Liver (tissue), 9 donors: ENCODE data around the gene TNK1. TPM values are rescaled to one million over a fixed set of nuclear protein-coding genes. Genes with fewer than 3 reads are reported as not detected.

Experiments
- DNase-seq: peaks from one replicate; pipeline ENCODE4 v3.0.0-alpha.2; 2017; ENCODE audit warnings: low spot score
- H3K27ac ChIP-seq, 2 donors: one replicate each; pipeline ENCODE4 v1.7.0; 2013; ENCODE audit warnings: inconsistent platforms in 2 of 2, low read length in 2 of 2, control low read depth in 1 of 2, low read depth in 1 of 2, mild to moderate bottlenecking in 1 of 2
- H3K27me3 ChIP-seq, 4 donors: one replicate each; pipeline versions ENCODE4 v1.6.1 to v1.7.0; 2013; ENCODE audit warnings: low read length in 3 of 4, inconsistent platforms in 1 of 4, mild to moderate bottlenecking in 1 of 4, moderate library complexity in 1 of 4; ENCODE audit not compliant: control insufficient read depth in 4 of 4, insufficient read depth in 4 of 4
- H3K36me3 ChIP-seq, 4 donors: one replicate each; pipeline versions ENCODE4 v1.6.1 to v1.7.0; 2013; ENCODE audit warnings: low read length in 3 of 4, mild to moderate bottlenecking in 3 of 4, low read depth in 1 of 4, moderate library complexity in 1 of 4; ENCODE audit not compliant: control insufficient read depth in 4 of 4, insufficient read depth in 3 of 4
- H3K4me1 ChIP-seq, 4 donors: one replicate each; pipeline versions ENCODE4 v1.6.1 to v1.7.0; 2013; ENCODE audit warnings: low read length in 3 of 4, mild to moderate bottlenecking in 3 of 4, moderate library complexity in 1 of 4; ENCODE audit not compliant: control insufficient read depth in 4 of 4, insufficient read depth in 4 of 4
- H3K4me3 ChIP-seq, 3 donors: one replicate each; pipeline versions ENCODE4 v1.6.1 to v1.7.0; 2013; ENCODE audit warnings: low read length in 3 of 3, control low read depth in 1 of 3, low read depth in 1 of 3, mild to moderate bottlenecking in 1 of 3
- H3K9ac ChIP-seq, 2 donors: one replicate each; pipeline ENCODE4 v1.7.0; 2013; ENCODE audit warnings: low read length in 2 of 2, mild to moderate bottlenecking in 2 of 2, moderate library complexity in 2 of 2, control low read depth in 1 of 2, low read depth in 1 of 2
- H3K9me3 ChIP-seq, 4 donors: one replicate each; pipeline versions ENCODE4 v1.6.1 to v1.7.0; 2013; ENCODE audit warnings: low read length in 3 of 4; ENCODE audit not compliant: control insufficient read depth in 4 of 4
- EGR1 ChIP-seq, 2 donors: IDR thresholded peaks; 2 replicates each; pipeline ENCODE4 v1.6.1; 2016 to 2018; ENCODE audit warnings: antibody characterized with exemption in 2 of 2, low read depth in 2 of 2
- FOXA1 ChIP-seq: IDR thresholded peaks from 2 replicates; pipeline ENCODE4 v1.6.1; 2016; ENCODE audit warnings: antibody characterized with exemption
- FOXA2 ChIP-seq: IDR thresholded peaks from 2 replicates; pipeline ENCODE4 v1.6.1; 2016; ENCODE audit warnings: antibody characterized with exemption
- GABPA ChIP-seq, 2 donors: IDR thresholded peaks in 1 of 2; conservative IDR thresholded peaks in 1 of 2; 2 replicates each; pipeline ENCODE4 v1.6.1; 2016; ENCODE audit warnings: antibody characterized with exemption in 2 of 2, mild to moderate bottlenecking in 1 of 2, moderate library complexity in 1 of 2
- HNF4A ChIP-seq, 2 donors: conservative IDR thresholded peaks; 2 replicates each; pipeline ENCODE4 v1.6.1; 2016; ENCODE audit warnings: antibody characterized with exemption in 2 of 2, mild to moderate bottlenecking in 2 of 2
- HNF4G ChIP-seq: IDR thresholded peaks from 2 replicates; pipeline ENCODE4 v1.6.1; 2016; ENCODE audit warnings: antibody characterized with exemption
- JUND ChIP-seq, 2 donors: IDR thresholded peaks; 2 replicates each; pipeline ENCODE4 v1.6.1; 2016; ENCODE audit warnings: antibody characterized with exemption in 2 of 2
- RAD21 ChIP-seq, 2 donors: IDR thresholded peaks; 2 replicates each; pipeline ENCODE4 v1.6.1; 2016; ENCODE audit warnings: antibody characterized with exemption in 2 of 2, mild to moderate bottlenecking in 2 of 2
- RXRA ChIP-seq, 2 donors: IDR thresholded peaks; 2 replicates each; pipeline ENCODE4 v1.6.1; 2017 to 2018; ENCODE audit warnings: antibody characterized with exemption in 2 of 2, mild to moderate bottlenecking in 1 of 2
- SP1 ChIP-seq: IDR thresholded peaks from 2 replicates; pipeline ENCODE4 v1.6.1; 2018; ENCODE audit warnings: antibody characterized with exemption, mild to moderate bottlenecking
- TAF1 ChIP-seq: conservative IDR thresholded peaks from 2 replicates; pipeline ENCODE4 v1.6.1; 2016; ENCODE audit warnings: antibody characterized with exemption, mild to moderate bottlenecking
- YY1 ChIP-seq: IDR thresholded peaks from 2 replicates; pipeline ENCODE4 v1.6.1; 2016; ENCODE audit warnings: antibody characterized with exemption, mild to moderate bottlenecking
- WGBS: extraction: QIAGEN DNeasy Blood & Tissue Kit; methylation state at CpG from one replicate; pipeline ENCODE4 v1.1.7; 2013; 5-methylcytosine and 5-hydroxymethylcytosine counted together
- polyA plus RNA-seq, 2 donors: library from polyadenylated mRNA; stranded (reverse) in 1 of 2; unstranded in 1 of 2; fragments of 200-250 nt in 1 of 2; fragments of >200 nt in 1 of 2; fragmentation: Nextera tagmentation in 1 of 2; extraction: Ambion mirVana in 1 of 2; gene quantifications; one replicate each; pipeline versions ENCODE4 v1.2.1 to v1.2.3, GENCODE V29; 2013 to 2015
- total RNA-seq, 2 donors: library from RNA; depleted of rRNA; stranded (reverse); fragments of >200 nt; gene quantifications; one replicate each; pipeline ENCODE4 v1.2.3, GENCODE V29; 2014
- TF ChIP-seq, protein P1 (sequence below): IDR thresholded peaks from 2 replicates; pipeline ENCODE4 v1.6.1; 2016; ENCODE audit warnings: antibody characterized with exemption
- TF ChIP-seq, protein P2 (sequence below): fragments of 150-350 bp; IDR thresholded peaks from 2 replicates; pipeline ENCODE4 v1.5.1; 2017; ENCODE audit warnings: improper control_type of control experiment, low read depth, low read length; ENCODE audit not compliant: missing input control
- TF ChIP-seq, protein P3 (sequence below): IDR thresholded peaks from 2 replicates; pipeline ENCODE4 v1.6.1; 2016; ENCODE audit warnings: antibody characterized with exemption
- donor health status: healthy.
- donor health status: healthy.
- donor health status: healthy.
- donor health status: healthy.
- donor health status: healthy.

Gene TNK1
- total and polyA plus RNA-seq, 4 donors, result 0.05 to 3.5 (median 2.5) TPM

DNA sequence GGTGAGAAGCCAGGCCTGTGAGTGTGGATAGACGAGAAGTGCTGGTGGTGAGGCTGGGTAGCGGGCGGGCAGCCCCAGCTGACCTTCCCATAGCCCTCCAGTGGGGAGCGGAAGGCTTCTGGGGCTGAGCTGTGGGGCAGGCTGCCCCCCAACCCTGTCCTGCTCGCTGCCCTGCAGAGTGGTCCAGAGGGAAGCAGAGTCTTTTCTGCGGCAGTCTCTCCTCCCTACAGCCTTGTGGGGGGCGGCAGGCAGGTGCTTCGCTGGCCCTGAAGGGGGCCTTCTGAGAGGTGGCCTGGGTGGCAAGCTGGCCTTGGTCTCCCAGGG, 30.5 kb downstream of the TNK1 start:
- H3K27me3 ChIP-seq, result no peaks in the 10 kb centered on the region
- no peak for TF ChIP-seq FOXA2
- no peak for TF ChIP-seq JUND (IDR thresholded peaks at IDR 0.05)
- TF ChIP-seq, protein P1, sequence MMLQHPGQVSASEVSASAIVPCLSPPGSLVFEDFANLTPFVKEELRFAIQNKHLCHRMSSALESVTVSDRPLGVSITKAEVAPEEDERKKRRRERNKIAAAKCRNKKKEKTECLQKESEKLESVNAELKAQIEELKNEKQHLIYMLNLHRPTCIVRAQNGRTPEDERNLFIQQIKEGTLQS, result no peak
- WGBS, result 94% methylated on average over 8 of the region's 8 CpGs
- H3K27ac ChIP-seq, result no peak overlapping the region
- no peak overlapping the region for H3K4me3 ChIP-seq
- H3K4me1 ChIP-seq, result no peaks in the 10 kb centered on the region
- H3K9ac ChIP-seq, result no peak overlapping the region
- H3K36me3 ChIP-seq, result no peaks in the 10 kb centered on the region
- no peaks in the 10 kb centered on the region for H3K9me3 ChIP-seq
- DNase-seq, result no peak

DNA sequence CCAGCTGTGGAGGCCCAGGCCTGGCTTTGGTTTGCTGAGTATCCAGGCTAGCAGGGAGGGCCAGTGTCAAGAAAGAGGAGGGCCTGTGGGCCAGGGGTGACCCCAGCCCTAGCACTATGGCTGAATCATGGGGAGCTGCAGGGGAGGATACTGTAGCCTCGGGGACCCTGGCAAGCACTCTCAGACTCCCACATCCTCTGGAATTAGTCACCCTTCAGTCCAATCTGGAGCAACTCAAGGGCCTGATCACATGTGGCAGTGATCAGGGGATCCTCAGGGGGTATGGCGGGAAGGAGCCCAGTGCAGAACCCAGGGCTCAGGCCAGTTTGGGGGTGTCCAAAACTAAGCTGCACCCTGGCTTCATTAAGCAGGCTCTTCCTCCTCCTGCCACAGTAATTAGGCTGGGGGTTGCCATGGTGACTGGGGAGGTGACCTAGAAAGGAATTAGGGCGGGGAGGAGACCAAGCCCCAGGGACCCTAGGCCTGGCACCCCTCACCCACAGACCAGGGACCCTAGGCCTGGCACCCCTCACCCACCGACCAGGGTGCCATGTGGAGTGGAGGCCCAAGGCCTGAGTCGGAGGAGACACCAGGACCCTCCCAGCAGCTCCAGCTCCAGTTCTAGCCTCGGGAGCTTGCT, 32.6 kb downstream of the TNK1 start:
- no peak for DNase-seq
- Histone ChIP-seq H3K9me3 (no peaks in the 10 kb centered on the region), H3K27ac (no peak overlapping the region), H3K9ac (no peak overlapping the region), H3K4me3 (no peak overlapping the region), H3K27me3 (no peaks in the 10 kb centered on the region), H3K4me1 (no peaks in the 10 kb centered on the region), H3K36me3 (no peaks in the 10 kb centered on the region)
- WGBS, result 89% methylated on average over 6 of the region's 6 CpGs
- no peak for TF ChIP-seq GABPA (IDR thresholded peaks at IDR 0.05 in 1 of 2, conservative IDR thresholded peaks at IDR 0.05 in 1 of 2)
- TF ChIP-seq, protein P2, sequence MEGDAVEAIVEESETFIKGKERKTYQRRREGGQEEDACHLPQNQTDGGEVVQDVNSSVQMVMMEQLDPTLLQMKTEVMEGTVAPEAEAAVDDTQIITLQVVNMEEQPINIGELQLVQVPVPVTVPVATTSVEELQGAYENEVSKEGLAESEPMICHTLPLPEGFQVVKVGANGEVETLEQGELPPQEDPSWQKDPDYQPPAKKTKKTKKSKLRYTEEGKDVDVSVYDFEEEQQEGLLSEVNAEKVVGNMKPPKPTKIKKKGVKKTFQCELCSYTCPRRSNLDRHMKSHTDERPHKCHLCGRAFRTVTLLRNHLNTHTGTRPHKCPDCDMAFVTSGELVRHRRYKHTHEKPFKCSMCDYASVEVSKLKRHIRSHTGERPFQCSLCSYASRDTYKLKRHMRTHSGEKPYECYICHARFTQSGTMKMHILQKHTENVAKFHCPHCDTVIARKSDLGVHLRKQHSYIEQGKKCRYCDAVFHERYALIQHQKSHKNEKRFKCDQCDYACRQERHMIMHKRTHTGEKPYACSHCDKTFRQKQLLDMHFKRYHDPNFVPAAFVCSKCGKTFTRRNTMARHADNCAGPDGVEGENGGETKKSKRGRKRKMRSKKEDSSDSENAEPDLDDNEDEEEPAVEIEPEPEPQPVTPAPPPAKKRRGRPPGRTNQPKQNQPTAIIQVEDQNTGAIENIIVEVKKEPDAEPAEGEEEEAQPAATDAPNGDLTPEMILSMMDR, result no peak
- TF ChIP-seq FOXA1, result no peak
- TF ChIP-seq TAF1, result no peak
- TF ChIP-seq HNF4A (conservative IDR thresholded peaks at IDR 0.05), result no peak
- TF ChIP-seq, protein P3, sequence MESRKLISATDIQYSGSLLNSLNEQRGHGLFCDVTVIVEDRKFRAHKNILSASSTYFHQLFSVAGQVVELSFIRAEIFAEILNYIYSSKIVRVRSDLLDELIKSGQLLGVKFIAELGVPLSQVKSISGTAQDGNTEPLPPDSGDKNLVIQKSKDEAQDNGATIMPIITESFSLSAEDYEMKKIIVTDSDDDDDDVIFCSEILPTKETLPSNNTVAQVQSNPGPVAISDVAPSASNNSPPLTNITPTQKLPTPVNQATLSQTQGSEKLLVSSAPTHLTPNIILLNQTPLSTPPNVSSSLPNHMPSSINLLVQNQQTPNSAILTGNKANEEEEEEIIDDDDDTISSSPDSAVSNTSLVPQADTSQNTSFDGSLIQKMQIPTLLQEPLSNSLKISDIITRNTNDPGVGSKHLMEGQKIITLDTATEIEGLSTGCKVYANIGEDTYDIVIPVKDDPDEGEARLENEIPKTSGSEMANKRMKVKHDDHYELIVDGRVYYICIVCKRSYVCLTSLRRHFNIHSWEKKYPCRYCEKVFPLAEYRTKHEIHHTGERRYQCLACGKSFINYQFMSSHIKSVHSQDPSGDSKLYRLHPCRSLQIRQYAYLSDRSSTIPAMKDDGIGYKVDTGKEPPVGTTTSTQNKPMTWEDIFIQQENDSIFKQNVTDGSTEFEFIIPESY, result no peak
- TF ChIP-seq EGR1 (IDR thresholded peaks at IDR 0.05; ENCODE audit: low read depth in 2 of 2), result no peak
- TF ChIP-seq FOXA2, result no peak
- TF ChIP-seq, protein P1, result no peak
- TF ChIP-seq HNF4G, result no peak
- no peak for TF ChIP-seq JUND (IDR thresholded peaks at IDR 0.05)
- no peak for TF ChIP-seq RAD21 (IDR thresholded peaks at IDR 0.05)
- no peak for TF ChIP-seq RXRA (IDR thresholded peaks at IDR 0.05)
- no peak for TF ChIP-seq SP1

DNA sequence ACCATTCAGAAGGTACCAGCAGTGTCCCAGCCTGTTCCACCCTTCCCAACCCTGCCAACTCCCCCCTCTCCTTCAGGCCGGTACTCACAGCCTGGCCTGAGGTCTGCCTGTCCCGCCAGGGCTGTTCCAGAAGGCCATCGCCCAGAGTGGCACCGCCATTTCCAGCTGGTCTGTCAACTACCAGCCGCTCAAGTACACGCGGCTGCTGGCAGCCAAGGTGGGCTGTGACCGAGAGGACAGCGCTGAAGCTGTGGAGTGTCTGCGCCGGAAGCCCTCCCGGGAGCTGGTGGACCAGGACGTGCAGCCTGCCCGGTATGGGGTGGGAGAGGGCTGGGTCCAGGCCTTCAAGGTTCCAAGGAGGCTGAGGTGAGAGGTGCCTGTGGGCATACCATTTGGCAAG, 33.9 kb downstream of the TNK1 start:
- TF ChIP-seq, protein P1, result no peak
- TF ChIP-seq, protein P3, result no peak
- TF ChIP-seq JUND (IDR thresholded peaks at IDR 0.05), result no peak
- no peak for TF ChIP-seq SP1
- no peak for TF ChIP-seq HNF4A (conservative IDR thresholded peaks at IDR 0.05)
- no peak for TF ChIP-seq YY1
- no peaks in the 10 kb centered on the region for H3K27me3 ChIP-seq
- no peak for DNase-seq
- H3K4me3 ChIP-seq, result no peak overlapping the region
- H3K9ac ChIP-seq, result no peak overlapping the region
- H3K27ac ChIP-seq, result no peak overlapping the region
- no peaks in the 10 kb centered on the region for H3K4me1 ChIP-seq
- H3K36me3 ChIP-seq, result no peaks in the 10 kb centered on the region
- WGBS, result 93% methylated on average over 14 of the region's 14 CpGs
- H3K9me3 ChIP-seq, result no peaks in the 10 kb centered on the region
